ENCODE data around the gene OLFML1. TPM values are rescaled to one million over a fixed set of nuclear protein-coding genes. Genes with fewer than 3 reads are reported as not detected.
"Not testable (repeated sequence)": the region's sequence is repeated elsewhere in the genome, so short reads cannot be mapped to it uniquely, and the experiment has no call there.

The OLFML1 gene
- total RNA-seq, 4 donors from 2014 or later: 1.7 to 4.0 (median 2.4) TPM

DNA sequence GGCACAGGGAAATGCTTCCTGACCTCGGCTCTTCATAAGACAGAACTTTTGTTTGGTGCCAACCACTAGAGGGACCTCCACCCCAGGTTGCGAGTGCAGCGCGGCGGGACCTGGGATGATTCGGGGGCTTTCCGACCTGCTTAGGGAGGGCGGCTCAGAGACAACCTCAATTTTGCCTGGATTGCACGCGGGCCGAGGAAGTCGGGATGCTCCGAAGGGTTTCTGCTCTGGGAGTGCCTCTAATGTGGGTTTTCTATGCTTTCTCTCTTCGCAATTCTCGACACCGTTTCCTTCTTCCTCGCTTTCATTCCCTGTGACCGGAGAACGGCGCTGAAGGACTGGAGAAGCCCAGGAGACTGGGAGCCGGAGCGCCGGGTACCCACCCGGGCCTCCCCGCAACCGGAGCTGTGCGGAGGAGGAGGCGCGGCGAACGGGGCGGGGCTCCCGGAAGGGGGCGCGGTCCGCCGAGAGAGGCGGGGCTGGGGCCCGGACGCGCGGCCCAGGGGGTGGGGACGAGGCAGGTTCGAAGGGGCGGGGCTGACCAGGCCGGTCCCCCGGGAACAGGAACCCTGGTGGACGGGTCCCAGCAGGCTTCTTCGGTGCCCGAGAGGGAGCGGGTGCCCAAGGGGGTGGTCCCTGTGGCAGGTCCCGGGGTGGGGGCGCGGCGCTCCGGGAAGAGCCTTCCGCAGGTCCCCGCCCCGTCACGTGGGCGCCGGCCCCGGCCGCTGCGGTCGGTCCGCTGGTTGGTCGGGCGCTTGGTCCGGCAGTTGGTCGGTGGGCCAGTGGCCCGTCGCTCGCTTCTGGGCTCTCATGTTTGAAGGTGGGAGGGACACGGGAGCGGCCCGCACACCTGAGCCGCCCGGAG, 28.2 kb downstream of the OLFML1 start, which contains the start of gene PPFIBP2:
Gene PPFIBP2, plus strand, starts transcription at position 766 of the 865 bp plus-strand sequence. CDS start 35,477 bp downstream, outside the sequence.
- in situ Hi-C loops (cut with MboI; ENCODE audit: low sequenced_read_pairs in 4 of 4) (no loop called here), intact Hi-C loops (cut with DNase I; ENCODE audit: low total_unique reads) (loop anchor here (1.0 to 5.0 kb wide), 9 partner anchors 33 to 473 kb away; partner anchors contain the start of gene EIF3F)
- H3K4me1 ChIP-seq: peaks cover 31 to 36% of the 10 kb centered on the region in 2 donors

GRCh38 chr11:7514099-7514591, 28.8 kb downstream of the OLFML1 start:
- no peak for DNase-seq
- intact Hi-C loops (cut with DNase I; ENCODE audit: low total_unique reads): loop anchor here (5.0 kb wide), 2 partner anchors 72 to 178 kb away; no protein-coding TSS in a partner anchor

More for the DNA sequence above, 28.2 kb downstream of the OLFML1 start, which contains the start of gene PPFIBP2:
- peak within 1 kb of the TSS; percentile 84 to 95 (median 94) for H3K27ac ChIP-seq
- TF ChIP-seq CTCF (IDR thresholded peaks at IDR 0.05 in 4 of 5, conservative IDR thresholded peaks at IDR 0.05 in 1 of 5) (peak; percentile 72 to 82 (median 75)), POLR2A (IDR thresholded peaks at IDR 0.05) (peak; percentile 88 to 92)
- ATAC-seq (peak; percentile 67 to 74), DNase-seq (peak; percentile 77 to 88)
- no peaks in the 10 kb centered on the region for H3K36me3 ChIP-seq
- H3K9me3 ChIP-seq: no peaks in the 10 kb centered on the region
- peak within 1 kb of the TSS; percentile 55 to 89 (median 84) for H3K4me3 ChIP-seq
- H3K27me3 ChIP-seq: no peaks in the 10 kb centered on the region

DNA sequence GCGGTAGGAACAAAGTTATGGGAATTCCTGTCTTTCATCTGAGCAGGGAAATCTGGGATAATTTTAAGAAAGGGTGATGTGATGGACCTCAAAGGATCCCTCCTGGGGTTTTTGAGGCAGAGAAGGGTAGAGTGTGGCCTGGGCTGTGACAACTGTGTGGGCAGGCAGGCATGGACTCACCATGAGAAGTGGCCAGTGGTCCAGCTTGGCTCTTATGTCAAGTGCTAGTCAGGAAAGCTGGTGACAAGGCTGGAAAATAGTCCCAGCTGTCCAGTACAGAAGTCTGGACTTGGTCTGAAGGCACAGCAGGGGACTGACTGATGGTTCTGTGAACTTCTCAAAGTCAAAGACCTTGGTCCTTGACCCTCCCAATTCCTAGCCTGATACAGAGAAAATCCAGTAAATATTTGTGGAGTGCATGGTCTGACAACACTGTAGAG, 30.2 kb downstream of the OLFML1 start:
- H3K4me3 ChIP-seq: no peak overlapping the region
- TF ChIP-seq POLR2A (IDR thresholded peaks at IDR 0.05) (no peak), CTCF (IDR thresholded peaks at IDR 0.05 in 4 of 5, conservative IDR thresholded peaks at IDR 0.05 in 1 of 5) (no peak)
- no peak for ATAC-seq
- no peaks in the 10 kb centered on the region for H3K9me3 ChIP-seq
- H3K36me3 ChIP-seq: no peaks in the 10 kb centered on the region
- intact Hi-C loops (cut with DNase I; ENCODE audit: low total_unique reads): no loop called here
- in situ Hi-C loops (cut with MboI; ENCODE audit: low sequenced_read_pairs in 4 of 4): no loop called here
- H3K27me3 ChIP-seq: no peaks in the 10 kb centered on the region
- peaks cover 33 to 34% of the 10 kb centered on the region in 2 donors for H3K4me1 ChIP-seq
- H3K27ac ChIP-seq: no peak overlapping the region
- no peak for DNase-seq

More at GRCh38 chr11:7514099-7514591, 28.8 kb downstream of the OLFML1 start:
- H3K4me3 ChIP-seq: peak overlapping the region; percentile 55 to 89 (median 84)
- in situ Hi-C loops (cut with MboI; ENCODE audit: low sequenced_read_pairs in 4 of 4): no loop called here
- H3K36me3 ChIP-seq: no peaks in the 10 kb centered on the region
- H3K27me3 ChIP-seq: no peaks in the 10 kb centered on the region
- ATAC-seq: peak; percentile 2 to 7
- peak in 1 of 5 experiments; percentile 26 for TF ChIP-seq CTCF (IDR thresholded peaks at IDR 0.05 in 4 of 5, conservative IDR thresholded peaks at IDR 0.05 in 1 of 5)
- peak in 1 of 2 donors; percentile 22 for TF ChIP-seq POLR2A (IDR thresholded peaks at IDR 0.05)
- peaks cover 31 to 36% of the 10 kb centered on the region in 2 donors for H3K4me1 ChIP-seq
- no peaks in the 10 kb centered on the region for H3K9me3 ChIP-seq
- peak overlapping the region; percentile 84 to 95 (median 94) for H3K27ac ChIP-seq

DNA sequence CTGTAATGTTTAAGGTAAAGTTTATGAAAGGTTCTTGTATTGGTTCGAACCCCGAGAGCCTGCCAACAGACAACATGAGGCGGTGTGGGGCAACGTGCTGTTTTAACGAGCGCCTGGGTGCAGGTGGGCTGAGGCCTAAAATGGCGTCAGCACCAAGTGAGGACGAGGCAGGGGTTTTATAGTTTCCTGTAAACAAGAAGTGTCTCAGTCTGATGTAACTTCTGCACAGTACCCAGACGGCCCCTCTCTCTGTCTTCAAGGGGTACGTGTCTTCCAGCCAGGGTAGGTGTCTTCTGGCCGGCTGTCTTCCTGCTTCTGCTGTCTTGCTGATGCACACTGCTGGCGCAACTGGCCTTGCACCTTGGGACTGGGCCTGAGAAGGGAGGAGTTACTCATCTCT, 31.2 kb downstream of the OLFML1 start:
- Histone ChIP-seq H3K4me3 (no peak overlapping the region), H3K27ac (no peak overlapping the region), H3K36me3 (no peaks in the 10 kb centered on the region), H3K9me3 (no peaks in the 10 kb centered on the region), H3K4me1 (peaks cover 30 to 36% of the 10 kb centered on the region in 2 donors), H3K27me3 (no peaks in the 10 kb centered on the region)
- intact Hi-C loops (cut with DNase I; ENCODE audit: low total_unique reads): no loop called here
- ATAC-seq: no peak
- DNase-seq: no peak
- in situ Hi-C loops (cut with MboI; ENCODE audit: low sequenced_read_pairs in 4 of 4): no loop called here
- TF ChIP-seq POLR2A (IDR thresholded peaks at IDR 0.05) (no peak), CTCF (IDR thresholded peaks at IDR 0.05 in 4 of 5, conservative IDR thresholded peaks at IDR 0.05 in 1 of 5) (no peak)

DNA sequence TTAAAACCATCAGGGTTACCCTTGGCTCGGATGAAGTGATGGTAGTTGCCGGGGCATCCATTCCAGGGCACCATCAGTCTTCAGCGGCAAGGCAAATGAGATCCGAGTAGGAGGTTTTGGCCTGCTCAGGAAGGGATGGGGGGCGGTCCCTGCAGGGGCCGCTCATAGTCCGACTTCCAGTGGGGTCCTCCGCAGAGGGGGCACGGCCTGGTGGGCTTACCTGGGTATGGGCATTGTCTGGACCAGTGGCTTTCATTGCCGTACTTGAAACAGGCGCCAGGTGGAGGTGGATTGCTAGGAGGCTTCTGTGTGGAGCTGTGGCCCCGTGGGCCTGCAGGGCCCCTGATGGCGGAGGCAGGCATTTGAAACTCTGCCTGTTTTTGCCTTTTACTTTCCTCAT, 32.4 kb downstream of the OLFML1 start:
- peaks cover 24 to 38% of the 10 kb centered on the region in 2 donors for H3K4me1 ChIP-seq
- H3K9me3 ChIP-seq; ATAC-seq; H3K27ac ChIP-seq; DNase-seq; H3K36me3 ChIP-seq; H3K4me3 ChIP-seq; H3K27me3 ChIP-seq; in situ Hi-C loops (cut with MboI; ENCODE audit: low sequenced_read_pairs in 4 of 4); intact Hi-C loops (cut with DNase I; ENCODE audit: low total_unique reads): not testable (repeated sequence)

Data from gastrocnemius medialis (tissue), 4 donors.